Uterus (tissue), 4 donors: ENCODE results near the gene TMEM178B. TPM values are rescaled to one million over a fixed set of nuclear protein-coding genes. Genes with fewer than 3 reads are reported as not detected.

Experiments used
- DNase-seq, 2 donors: peaks; one replicate each; pipeline ENCODE4 v3.0.0-alpha.2; 2019 to 2020
- H3K27ac ChIP-seq, 2 donors: fragments of 200-600 bp; sonication (generic); 1 replicate in 1 of 2; 2 replicates in 1 of 2; pipeline ENCODE4 v1.5.1; 2016 to 2018
- H3K27me3 ChIP-seq, 2 donors: fragments of 200-600 bp; sonication (generic); one replicate each; pipeline ENCODE4 v1.5.1; 2018 to 2019; ENCODE audit warnings: control low read depth in 1 of 2
- H3K36me3 ChIP-seq, 2 donors: fragments of 200-600 bp; sonication (generic); one replicate each; pipeline ENCODE4 v1.5.1; 2019; ENCODE audit warnings: control low read depth in 1 of 2
- H3K4me1 ChIP-seq, 2 donors: fragments of 200-600 bp; sonication (generic); one replicate each; pipeline ENCODE4 v1.5.1; 2018 to 2019; ENCODE audit warnings: control low read depth in 1 of 2
- H3K4me3 ChIP-seq, 2 donors: fragments of 200-600 bp; sonication (generic); 1 replicate in 1 of 2; 2 replicates in 1 of 2; pipeline ENCODE4 v1.5.1; 2018 to 2019; ENCODE audit warnings: mild to moderate bottlenecking in 1 of 2
- H3K9me3 ChIP-seq, 2 donors: fragments of 200-600 bp; sonication (generic); one replicate each; pipeline ENCODE4 v1.5.1; 2019; ENCODE audit warnings: control low read depth in 1 of 2
- CTCF ChIP-seq, 4 experiments: fragments of 200-600 bp in 2 of 4; fragments of 450-650 bp in 2 of 4; sonication (generic) in 2 of 4; IDR thresholded peaks; one replicate each; pipeline ENCODE4 v1.5.1; 2016 to 2019; ENCODE audit warnings: antibody characterized with exemption in 4 of 4, mild to moderate bottlenecking in 2 of 4, moderate library complexity in 1 of 4
- POLR2A ChIP-seq, 2 donors: fragments of 450-650 bp; IDR thresholded peaks; one replicate each; pipeline ENCODE4 v1.6.1; 2016; ENCODE audit warnings: antibody characterized with exemption in 2 of 2, mild to moderate bottlenecking in 1 of 2, moderate library complexity in 1 of 2
- intact Hi-C: fragments of 100-400 bp; cut with DNase I; formaldehyde crosslinking; loops from one replicate; pipeline ENCODE4 v1.15.1; 2023; ENCODE audit warnings: low total_unique reads
- total RNA-seq, 4 donors: library from RNA; depleted of rRNA in 3 of 4; stranded (reverse); fragments of >200 nt in 3 of 4; gene quantifications; one replicate each; pipeline versions ENCODE4 v1.1.0 to v1.2.4, GENCODE V29; 2014 to 2023
- donor health status: DM: yes; HTN: yes; CAD: no.

The TMEM178B gene
- total RNA-seq, 4 donors from 2014 or later = 0.76 to 3.0 TPM; not detected in 2

GRCh38 chr7:141313896-141314295, 240.0 kb downstream of the TMEM178B start:
- H3K4me1 ChIP-seq = no peaks in the 10 kb centered on the region
- H3K27me3 ChIP-seq = no peaks in the 10 kb centered on the region
- H3K27ac ChIP-seq = no peak overlapping the region
- H3K36me3 ChIP-seq = no peaks in the 10 kb centered on the region
- no peak for DNase-seq
- no peaks in the 10 kb centered on the region for H3K9me3 ChIP-seq
- H3K4me3 ChIP-seq = no peak overlapping the region
- intact Hi-C loops = no loop called here
- TF ChIP-seq CTCF (IDR thresholded peaks at IDR 0.05) (no peak), POLR2A (IDR thresholded peaks at IDR 0.05) (no peak)

GRCh38 chr7:141317033-141317585, 243.2 kb downstream of the TMEM178B start:
- no peak overlapping the region for H3K27ac ChIP-seq
- intact Hi-C loops = no loop called here
- TF ChIP-seq POLR2A (IDR thresholded peaks at IDR 0.05) (no peak), CTCF (IDR thresholded peaks at IDR 0.05) (no peak)
- no peaks in the 10 kb centered on the region for H3K4me1 ChIP-seq
- H3K27me3 ChIP-seq = no peaks in the 10 kb centered on the region
- H3K9me3 ChIP-seq = no peaks in the 10 kb centered on the region
- H3K4me3 ChIP-seq = no peak overlapping the region
- DNase-seq = no peak
- no peaks in the 10 kb centered on the region for H3K36me3 ChIP-seq

- H3K4me3 ChIP-seq = no peak overlapping the region
- TF ChIP-seq POLR2A (IDR thresholded peaks at IDR 0.05) (no peak), CTCF (IDR thresholded peaks at IDR 0.05) (no peak)
- H3K27ac ChIP-seq = no peak overlapping the region
- H3K36me3 ChIP-seq = no peaks in the 10 kb centered on the region
- intact Hi-C loops = no loop called here
- DNase-seq = no peak
- no peaks in the 10 kb centered on the region for H3K4me1 ChIP-seq
- H3K27me3 ChIP-seq = no peaks in the 10 kb centered on the region
- no peaks in the 10 kb centered on the region for H3K9me3 ChIP-seq
These were observed 246.4 kb downstream of the TMEM178B start for GRCh38 chr7:141320287-141320686.

- Histone ChIP-seq H3K4me1 (no peaks in the 10 kb centered on the region), H3K36me3 (no peaks in the 10 kb centered on the region), H3K27me3 (no peaks in the 10 kb centered on the region), H3K4me3 (no peak overlapping the region), H3K27ac (no peak overlapping the region), H3K9me3 (no peaks in the 10 kb centered on the region)
- DNase-seq = no peak
- intact Hi-C loops = no loop called here
- TF ChIP-seq POLR2A (IDR thresholded peaks at IDR 0.05) (no peak), CTCF (IDR thresholded peaks at IDR 0.05) (no peak)
These were observed 248.5 kb downstream of the TMEM178B start for GRCh38 chr7:141322383-141322782.

- TF ChIP-seq CTCF (IDR thresholded peaks at IDR 0.05) (no peak), POLR2A (IDR thresholded peaks at IDR 0.05) (no peak)
- intact Hi-C loops = no loop called here
These were observed 250.0 kb downstream of the TMEM178B start for GRCh38 chr7:141323826-141324225.

More at GRCh38 chr7:141323826-141324225, 250.0 kb downstream of the TMEM178B start:
- Histone ChIP-seq H3K4me1 (no peaks in the 10 kb centered on the region), H3K9me3 (no peaks in the 10 kb centered on the region), H3K4me3 (no peak overlapping the region), H3K36me3 (no peaks in the 10 kb centered on the region), H3K27ac (no peak overlapping the region), H3K27me3 (no peaks in the 10 kb centered on the region)
- DNase-seq = no peak
